Muscle layer of colon (tissue), 2 donors: ENCODE measurements around the gene TCEAL8.
A peak's percentile ranks its signal among the peaks of the same experiment; 100 is the strongest.
"Not testable (repeated sequence)": the region's sequence is repeated elsewhere in the genome, so short reads cannot be mapped to it uniquely, and the experiment has no call there.

Experiments
- H3K27ac ChIP-seq: one replicate; pipeline ENCODE4 v1.7.0; 2013; ENCODE audit warnings: low read depth, mild to moderate bottlenecking, low read length, moderate library complexity
- H3K27me3 ChIP-seq, 2 donors: one replicate each; pipeline ENCODE4 v1.7.0; 2013; ENCODE audit warnings: low read length in 2 of 2, mild to moderate bottlenecking in 2 of 2; ENCODE audit not compliant: insufficient read depth in 2 of 2, control insufficient read depth in 1 of 2
- H3K36me3 ChIP-seq: one replicate; pipeline ENCODE4 v1.7.0; 2013; ENCODE audit warnings: mild to moderate bottlenecking, low read length; ENCODE audit not compliant: insufficient read depth
- H3K4me1 ChIP-seq: one replicate; pipeline ENCODE4 v1.7.0; 2013; ENCODE audit warnings: mild to moderate bottlenecking, low read length; ENCODE audit not compliant: insufficient read depth
- H3K4me3 ChIP-seq, 2 donors: one replicate each; pipeline ENCODE4 v1.7.0; 2013; ENCODE audit warnings: low read length in 2 of 2, low read depth in 1 of 2, mild to moderate bottlenecking in 1 of 2, moderate library complexity in 1 of 2
- H3K9ac ChIP-seq: one replicate; pipeline ENCODE4 v1.7.0; 2013; ENCODE audit warnings: low read length
- H3K9me3 ChIP-seq: one replicate; pipeline ENCODE4 v1.7.0; 2013; ENCODE audit warnings: mild to moderate bottlenecking, low read length
- donor health status: abdominal sarcoma.
- donor health status: Adenocarcinoma of cecum.

The TCEAL8 gene

DNA sequence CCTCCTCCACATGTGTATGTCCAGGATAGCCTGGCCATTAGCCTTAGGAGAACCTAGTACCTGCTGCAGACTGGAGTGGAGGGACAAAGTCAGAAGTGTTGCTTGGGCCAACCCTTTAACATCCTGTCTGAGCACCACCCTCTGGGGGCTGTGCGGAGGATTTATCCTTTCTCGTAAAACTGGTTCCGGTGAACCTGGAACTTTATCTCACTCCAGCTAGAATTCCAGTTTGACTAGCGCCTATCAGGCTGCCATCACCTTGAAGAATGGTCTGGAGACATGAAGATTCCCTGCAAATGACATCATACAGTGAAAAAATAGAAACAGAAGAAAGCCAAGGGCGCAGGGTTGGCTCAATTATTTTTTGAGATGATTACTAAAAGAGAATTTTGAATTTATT lies 4.0 kb downstream of the TCEAL8 start:
- no peak overlapping the region for H3K9ac ChIP-seq
- H3K27ac ChIP-seq = no peak overlapping the region
- H3K4me3 ChIP-seq = no peak overlapping the region
- H3K4me1 ChIP-seq = no peaks in the 10 kb centered on the region
- H3K36me3 ChIP-seq = no peaks in the 10 kb centered on the region
- no peaks in the 10 kb centered on the region for H3K9me3 ChIP-seq
- H3K27me3 ChIP-seq = no peaks in the 10 kb centered on the region

DNA sequence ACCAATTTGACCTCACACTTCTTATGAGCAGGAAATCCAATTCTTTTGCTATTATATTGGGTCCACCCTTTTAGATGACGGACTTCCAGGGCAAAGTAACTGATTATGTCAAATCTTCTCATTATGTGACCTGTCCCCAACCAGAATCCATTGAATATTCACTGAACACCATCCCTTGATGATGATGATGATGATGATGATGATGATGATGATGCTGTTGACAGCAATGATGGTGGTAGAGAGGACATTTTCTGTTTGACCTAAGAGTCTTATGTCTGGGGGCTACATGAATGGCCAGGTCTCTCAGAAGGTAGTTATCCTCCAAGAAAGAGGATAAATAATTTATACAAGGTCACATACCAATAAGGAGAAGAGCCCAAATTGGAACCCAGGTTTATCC lies 5.2 kb downstream of the TCEAL8 start:
- H3K27me3 ChIP-seq = no peaks in the 10 kb centered on the region

GRCh38 chrX:103248553-103248952 lies 6.4 kb downstream of the TCEAL8 start:
- H3K4me1 ChIP-seq = no peaks in the 10 kb centered on the region
- no peaks in the 10 kb centered on the region for H3K36me3 ChIP-seq
- no peak overlapping the region for H3K4me3 ChIP-seq
- H3K27me3 ChIP-seq = no peaks in the 10 kb centered on the region
- H3K27ac ChIP-seq = no peak overlapping the region
- no peaks in the 10 kb centered on the region for H3K9me3 ChIP-seq
- H3K9ac ChIP-seq = no peak overlapping the region

More for the DNA sequence above, 5.2 kb downstream of the TCEAL8 start:
- Histone ChIP-seq H3K9ac (no peak overlapping the region), H3K36me3 (no peaks in the 10 kb centered on the region), H3K4me3 (no peak overlapping the region), H3K4me1 (no peaks in the 10 kb centered on the region), H3K27ac (no peak overlapping the region), H3K9me3 (no peaks in the 10 kb centered on the region)

DNA sequence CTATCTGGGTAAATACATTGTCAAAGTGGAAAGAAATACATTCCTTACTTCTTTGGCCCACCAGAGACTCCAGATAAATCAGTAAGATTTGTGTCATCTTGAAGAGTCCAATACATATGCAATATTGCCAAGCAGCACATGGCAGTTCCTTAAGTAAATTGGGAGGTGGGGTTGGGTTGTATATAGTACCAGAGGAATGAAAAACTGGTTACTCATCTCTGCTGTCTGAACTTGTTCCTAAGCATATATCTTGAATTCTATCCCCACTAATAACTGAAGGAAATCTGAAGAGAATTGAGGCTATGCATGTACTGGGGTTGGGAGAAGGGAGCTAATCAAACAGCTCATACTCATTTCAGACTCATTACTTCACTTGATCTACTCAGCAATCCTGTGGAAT lies 14.8 kb downstream of the TCEAL8 start:
- H3K4me3 ChIP-seq = no peak overlapping the region
- H3K27me3 ChIP-seq = no peaks in the 10 kb centered on the region
- no peaks in the 10 kb centered on the region for H3K36me3 ChIP-seq
- H3K27ac ChIP-seq = no peak overlapping the region
- no peaks in the 10 kb centered on the region for H3K9me3 ChIP-seq
- no peak overlapping the region for H3K9ac ChIP-seq
- H3K4me1 ChIP-seq = no peaks in the 10 kb centered on the region

DNA sequence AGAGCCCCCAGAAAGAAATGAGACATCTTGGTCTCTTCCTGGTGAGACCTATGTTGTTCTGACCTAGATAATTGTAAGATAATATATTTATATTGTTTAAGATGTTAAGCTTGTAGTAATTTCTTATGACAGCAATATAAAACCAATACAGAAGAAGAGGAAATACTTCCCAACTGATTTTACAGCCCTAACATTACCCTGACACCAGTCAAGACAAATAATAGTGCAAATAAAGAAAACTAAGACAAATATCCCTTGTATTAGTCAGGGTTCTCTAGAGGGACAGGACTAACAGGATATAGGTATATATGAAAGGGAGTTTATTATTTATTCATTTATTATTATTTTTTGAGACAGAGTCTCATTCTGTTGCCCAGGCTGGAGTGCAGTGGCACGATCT lies 18.7 kb downstream of the TCEAL8 start:
- H3K27ac ChIP-seq = no peak overlapping the region
- no peaks in the 10 kb centered on the region for H3K4me1 ChIP-seq
- H3K9ac ChIP-seq = no peak overlapping the region
- peaks cover 0 to 9% of the 10 kb centered on the region in 2 donors for H3K27me3 ChIP-seq
- no peaks in the 10 kb centered on the region for H3K36me3 ChIP-seq
- no peak overlapping the region for H3K4me3 ChIP-seq
- no peaks in the 10 kb centered on the region for H3K9me3 ChIP-seq

- H3K9ac ChIP-seq, H3K27me3 ChIP-seq, H3K4me1 ChIP-seq, H3K36me3 ChIP-seq, H3K9me3 ChIP-seq, H3K4me3 ChIP-seq, H3K27ac ChIP-seq: not testable (repeated sequence)
Observed at GRCh38 chrX:103235608-103236007, 19.3 kb downstream of the TCEAL8 start.

GRCh38 chrX:103234869-103235268 lies 20.1 kb downstream of the TCEAL8 start:
- Histone ChIP-seq H3K27ac (no peak overlapping the region), H3K4me1 (no peaks in the 10 kb centered on the region), H3K9me3 (no peaks in the 10 kb centered on the region), H3K36me3 (no peaks in the 10 kb centered on the region), H3K9ac (no peak overlapping the region), H3K27me3 (peaks cover 0 to 9% of the 10 kb centered on the region in 2 donors), H3K4me3 (no peak overlapping the region)

DNA sequence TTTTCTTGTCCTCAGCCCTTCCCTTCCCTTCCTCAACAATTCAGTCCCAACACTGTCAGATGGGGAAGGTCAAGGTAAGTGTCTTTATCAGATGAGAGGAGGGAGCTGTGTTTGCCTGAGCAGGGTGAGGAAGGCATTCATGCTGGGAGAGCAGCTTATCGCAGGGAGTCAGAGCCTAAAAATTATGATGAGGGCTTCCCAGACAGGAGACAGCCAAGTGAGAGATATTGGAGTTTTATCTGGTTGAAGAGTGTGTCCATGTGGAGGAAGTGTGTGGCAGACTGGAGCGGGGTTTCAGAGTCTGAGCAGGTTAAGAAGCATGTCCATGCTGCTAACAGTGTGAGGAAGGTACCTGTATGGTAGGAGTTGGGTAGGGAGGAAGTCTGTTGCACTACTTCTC lies 21.7 kb downstream of the TCEAL8 start:
- H3K9me3 ChIP-seq = no peaks in the 10 kb centered on the region
- peaks cover 0 to 9% of the 10 kb centered on the region in 2 donors for H3K27me3 ChIP-seq
- no peaks in the 10 kb centered on the region for H3K4me1 ChIP-seq
- H3K27ac ChIP-seq = no peak overlapping the region
- no peak overlapping the region for H3K4me3 ChIP-seq
- no peak overlapping the region for H3K9ac ChIP-seq
- H3K36me3 ChIP-seq = no peaks in the 10 kb centered on the region

DNA sequence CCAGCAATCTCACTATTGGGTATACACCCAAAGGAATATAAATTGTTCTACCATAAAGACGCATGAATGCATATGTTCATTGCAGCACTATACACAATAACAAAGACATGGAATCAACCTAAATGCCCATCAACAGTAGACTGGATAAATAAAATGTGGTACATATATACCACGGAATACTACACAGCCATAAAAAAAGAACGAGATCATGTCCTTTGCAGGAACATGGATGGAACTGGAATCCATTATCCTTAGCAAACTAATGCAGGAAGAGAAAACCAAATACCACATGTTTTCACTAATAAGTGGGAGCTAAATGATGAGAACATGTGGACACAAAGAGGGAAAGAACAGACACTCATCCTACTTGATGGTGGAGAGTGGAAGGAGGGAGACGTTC lies 29.0 kb downstream of the TCEAL8 start:
- not testable (repeated sequence) for H3K27me3 ChIP-seq, H3K9ac ChIP-seq, H3K4me3 ChIP-seq, H3K9me3 ChIP-seq, H3K4me1 ChIP-seq, H3K27ac ChIP-seq, H3K36me3 ChIP-seq

GRCh38 chrX:103220511-103221323 lies 34.2 kb downstream of the TCEAL8 start:
- H3K4me1 ChIP-seq = no peaks in the 10 kb centered on the region
- H3K4me3 ChIP-seq = no peak overlapping the region
- H3K36me3 ChIP-seq = no peaks in the 10 kb centered on the region
- H3K9me3 ChIP-seq = no peaks in the 10 kb centered on the region
- H3K27me3 ChIP-seq = peaks cover 3 to 18% of the 10 kb centered on the region in 2 donors
- H3K9ac ChIP-seq = no peak overlapping the region
- no peak overlapping the region for H3K27ac ChIP-seq

DNA sequence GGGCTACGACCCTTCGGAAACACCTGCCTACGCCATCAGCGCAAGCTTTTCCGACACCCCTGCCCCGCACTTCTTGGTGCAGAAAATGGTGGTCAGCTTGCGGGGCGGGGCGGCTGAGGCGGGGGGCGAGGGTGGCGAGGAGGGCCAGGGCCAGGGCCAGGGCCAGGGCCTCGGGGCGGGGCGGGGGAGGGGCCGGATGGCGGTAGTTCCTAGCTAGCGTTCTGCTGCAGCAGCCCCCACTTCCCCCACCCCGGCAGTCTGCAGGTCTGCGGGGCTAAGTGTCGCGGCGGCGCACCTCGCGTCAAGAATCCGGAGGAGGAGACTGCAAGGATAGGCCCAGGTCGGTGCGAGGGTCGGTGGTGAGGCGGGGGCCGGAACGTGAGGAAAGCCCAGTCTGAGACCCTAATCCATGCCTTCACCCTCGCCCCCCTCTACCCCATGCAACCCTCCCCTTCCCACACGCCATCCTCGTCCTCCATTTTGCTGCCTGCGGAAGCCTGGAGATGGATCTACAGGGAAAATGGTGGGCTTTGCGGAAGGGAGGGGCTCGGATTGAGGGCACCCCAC lies 39.4 kb downstream of the TCEAL8 start:
- H3K27ac ChIP-seq = peak overlapping the region; percentile 88
- H3K27me3 ChIP-seq = peaks cover 3 to 18% of the 10 kb centered on the region in 2 donors
- peak overlapping the region; percentile 32 to 69 for H3K4me3 ChIP-seq

More for the DNA sequence above, 39.4 kb downstream of the TCEAL8 start:
- H3K9ac ChIP-seq = peak overlapping the region; percentile 41
- H3K4me1 ChIP-seq = no peaks in the 10 kb centered on the region
- H3K9me3 ChIP-seq = no peaks in the 10 kb centered on the region
- no peaks in the 10 kb centered on the region for H3K36me3 ChIP-seq
